A549 (cell line): ENCODE measurements around the gene PCGF3.

Experiments
- MAZ ChIP-seq: fragments of 150-350 bp; IDR thresholded peaks from 2 replicates; pipeline ENCODE4 v1.6.1; 2014; ENCODE audit warnings: antibody characterized with exemption, low read depth, low read length, borderline replicate concordance
- MYC ChIP-seq: IDR thresholded peaks from 2 replicates; pipeline ENCODE4 v1.6.1; 2012; ENCODE audit warnings: mild to moderate bottlenecking, inconsistent platforms, low read length, improper control_type of control experiment, borderline replicate concordance
- POLR2A ChIP-seq: IDR thresholded peaks from 2 replicates; pipeline ENCODE4 v1.6.1; 2012; ENCODE audit warnings: mild to moderate bottlenecking, low read length
- RARB ChIP-seq: fragments of 250-450 bp; sonication (Bioruptor Pico); IDR thresholded peaks from 2 replicates; pipeline ENCODE4 v1.8.0; 2021; ENCODE audit warnings: mild to moderate bottlenecking, moderate library complexity
- RFX5 ChIP-seq: fragments of 450-650 bp; IDR thresholded peaks from 2 replicates; pipeline ENCODE4 v1.7.1; 2014; ENCODE audit warnings: antibody characterized with exemption, mild to moderate bottlenecking, moderate library complexity
- TF ChIP-seq, protein P1 (sequence below): fragments of >200 bp; sonication (Bioruptor Twin); formaldehyde crosslinking; IDR thresholded peaks from 3 replicates; pipeline ENCODE4 v1.5.1; 2016

DNA sequence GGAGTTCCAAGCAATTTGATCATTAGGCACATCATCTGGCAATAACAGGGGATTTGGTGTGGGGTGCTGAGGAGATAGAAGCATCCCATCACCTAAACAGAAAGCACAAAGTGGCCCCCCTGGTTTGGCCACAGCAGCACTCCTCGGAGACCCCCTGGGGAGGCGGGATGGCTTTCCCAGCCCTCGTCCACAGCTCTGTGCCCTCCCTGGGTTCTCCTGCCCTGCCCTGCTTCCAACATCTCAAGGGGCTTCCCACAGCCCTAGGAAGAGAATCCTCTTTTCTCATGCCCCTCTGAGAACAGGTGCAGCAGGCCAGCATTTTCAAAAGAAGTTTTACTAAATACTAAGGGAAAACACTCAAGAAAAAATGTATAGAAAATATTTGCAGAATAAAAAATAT lies 44.4 kb upstream of the PCGF3 start:
- TF ChIP-seq MYC (no peak), RARB (CRISPR knock-in tag) (no peak), MAZ (no peak), POLR2A (no peak), RFX5 (no peak)
- TF ChIP-seq, protein P1, sequence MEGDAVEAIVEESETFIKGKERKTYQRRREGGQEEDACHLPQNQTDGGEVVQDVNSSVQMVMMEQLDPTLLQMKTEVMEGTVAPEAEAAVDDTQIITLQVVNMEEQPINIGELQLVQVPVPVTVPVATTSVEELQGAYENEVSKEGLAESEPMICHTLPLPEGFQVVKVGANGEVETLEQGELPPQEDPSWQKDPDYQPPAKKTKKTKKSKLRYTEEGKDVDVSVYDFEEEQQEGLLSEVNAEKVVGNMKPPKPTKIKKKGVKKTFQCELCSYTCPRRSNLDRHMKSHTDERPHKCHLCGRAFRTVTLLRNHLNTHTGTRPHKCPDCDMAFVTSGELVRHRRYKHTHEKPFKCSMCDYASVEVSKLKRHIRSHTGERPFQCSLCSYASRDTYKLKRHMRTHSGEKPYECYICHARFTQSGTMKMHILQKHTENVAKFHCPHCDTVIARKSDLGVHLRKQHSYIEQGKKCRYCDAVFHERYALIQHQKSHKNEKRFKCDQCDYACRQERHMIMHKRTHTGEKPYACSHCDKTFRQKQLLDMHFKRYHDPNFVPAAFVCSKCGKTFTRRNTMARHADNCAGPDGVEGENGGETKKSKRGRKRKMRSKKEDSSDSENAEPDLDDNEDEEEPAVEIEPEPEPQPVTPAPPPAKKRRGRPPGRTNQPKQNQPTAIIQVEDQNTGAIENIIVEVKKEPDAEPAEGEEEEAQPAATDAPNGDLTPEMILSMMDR: no peak
